ENCODE data around the gene OR10AD1.
"Not testable (repeated sequence)": the region's sequence is repeated elsewhere in the genome, so short reads cannot be mapped to it uniquely, and the experiment has no call there.

The OR10AD1 gene

GRCh38 chr12:48157889-48158370 lies 45.2 kb downstream of the OR10AD1 start:
- DNase-seq, result no peak

- peak; percentile 91 for DNase-seq
Observed at GRCh38 chr12:48157018-48157888, 45.8 kb downstream of the OR10AD1 start, which contains the start of gene ASB8. ASB8 (minus strand) TSS chr12:48157515; CDS start chr12:48153496, 4,019 bp downstream.

GRCh38 chr12:48156652-48157017 lies 46.5 kb downstream of the OR10AD1 start:
- DNase-seq, result no peak

GRCh38 chr12:48155786-48156185 lies 47.3 kb downstream of the OR10AD1 start:
- not testable (repeated sequence) for DNase-seq
